H1 (cell line): ENCODE data around the gene EPB41L4A. TPM values are rescaled to one million over a fixed set of nuclear protein-coding genes. Genes with fewer than 3 reads are reported as not detected.

Source experiments
- CTCF ChIA-PET: fragments of 300-600 bp; sonication (Branson Sonifier 250); formaldehyde crosslinking; loops from one replicate; lab custom pipeline; 2021; ENCODE audit not compliant: partially characterized antibody; lab: Charles Lee
- POLR2A ChIA-PET: fragments of 300-600 bp; sonication (Branson Sonifier 250); formaldehyde crosslinking; loops from one replicate; lab custom pipeline; 2021; ENCODE audit warnings: inconsistent platforms; ENCODE audit not compliant: partially characterized antibody; lab: Charles Lee
- DNase-seq, 2 experiments: peaks; one replicate each; pipeline versions ENCODE4 v3.0.0 to v3.0.0-alpha.2; 2010 to 2022; ENCODE audit warnings: low spot score in 2 of 2, low read depth in 1 of 2, mixed read lengths in 1 of 2
- FAIRE-seq: peaks from 2 replicates; lab custom pipeline; 2011; peaks lifted over from hg19 to GRCh38; lab: Jason Lieb, UNC
- H2AFZ ChIP-seq: 2 replicates; pipeline ENCODE4 v1.8.1; 2012; ENCODE audit warnings: low read length, inconsistent platforms
- H2AK5ac ChIP-seq: 2 replicates; pipeline ENCODE4 v1.6.1; 2013; ENCODE audit warnings: low read depth, low read length
- H2BK120ac ChIP-seq: replicated peaks from 2 replicates; pipeline ENCODE3; 2013; ENCODE audit warnings: low read depth, low read length, inconsistent platforms
- H2BK12ac ChIP-seq: 2 replicates; pipeline ENCODE4 v1.6.1; 2013; ENCODE audit warnings: low read depth, low read length
- H2BK15ac ChIP-seq: 2 replicates; pipeline ENCODE4 v1.6.1; 2013; ENCODE audit warnings: low read length
- H2BK20ac ChIP-seq: 2 replicates; pipeline ENCODE4 v1.6.1; 2013; ENCODE audit warnings: low read length
- H2BK5ac ChIP-seq: 2 replicates; pipeline ENCODE4 v1.6.1; 2013; ENCODE audit warnings: low read depth, low read length
- H3K14ac ChIP-seq: 2 replicates; pipeline ENCODE4 v1.6.1; 2013; ENCODE audit warnings: inconsistent platforms; ENCODE audit not compliant: insufficient read length
- H3K18ac ChIP-seq: 2 replicates; pipeline ENCODE4 v1.6.1; 2013; ENCODE audit warnings: low read length; ENCODE audit errors: extremely low read depth
- H3K23ac ChIP-seq: 2 replicates; pipeline ENCODE4 v1.6.1; 2013; ENCODE audit warnings: inconsistent platforms; ENCODE audit not compliant: insufficient read length
- H3K23me2 ChIP-seq: 2 replicates; pipeline ENCODE4 v1.6.1; 2013; ENCODE audit warnings: low read depth, low read length
- H3K27ac ChIP-seq: 2 replicates; pipeline ENCODE4 v1.6.1; 2011; ENCODE audit warnings: low read depth, low read length, inconsistent platforms
- H3K27me3 ChIP-seq, 4 experiments: replicated peaks in 1 of 4; 1 replicate in 1 of 4; 2 replicates in 3 of 4; pipeline versions ENCODE4 v1.6.1 to v1.8.1; 2011 to 2013; ENCODE audit warnings: low read length in 3 of 4, mild to moderate bottlenecking in 3 of 4, inconsistent platforms in 2 of 4, mixed read lengths in 2 of 4, moderate library complexity in 1 of 4; ENCODE audit not compliant: control insufficient read depth in 3 of 4, insufficient read depth in 3 of 4; ENCODE audit errors: extremely low read depth in 1 of 4
- H3K36me3 ChIP-seq, 4 experiments: 2 replicates each; pipeline versions ENCODE4 v1.6.1 to v1.8.1; 2011 to 2013; ENCODE audit warnings: mild to moderate bottlenecking in 4 of 4, low read length in 3 of 4, moderate library complexity in 2 of 4, control low read depth in 1 of 4, inconsistent platforms in 1 of 4; ENCODE audit not compliant: insufficient read depth in 4 of 4, control insufficient read depth in 2 of 4
- H3K4ac ChIP-seq: replicated peaks from 2 replicates; pipeline ENCODE3; 2013; ENCODE audit warnings: low read length, low read depth, mixed read lengths, inconsistent platforms; ENCODE audit not compliant: insufficient read length
- H3K4me1 ChIP-seq, 4 experiments: replicated peaks in 1 of 4; 1 replicate in 1 of 4; 2 replicates in 3 of 4; pipeline versions ENCODE4 v1.6.1 to v1.8.1; 2011 to 2013; ENCODE audit warnings: low read length in 3 of 4, inconsistent platforms in 2 of 4, mixed read lengths in 1 of 4; ENCODE audit not compliant: insufficient read depth in 4 of 4, control insufficient read depth in 3 of 4
- H3K4me2 ChIP-seq, 2 experiments: 2 replicates each; pipeline versions ENCODE4 v1.6.1 to v1.8.1; 2011 to 2013; ENCODE audit warnings: low read depth in 2 of 2, low read length in 2 of 2, control low read depth in 1 of 2, inconsistent platforms in 1 of 2, mild to moderate bottlenecking in 1 of 2; ENCODE audit not compliant: insufficient read depth in 1 of 2
- H3K4me3 ChIP-seq, 4 experiments: fragments of 200-600, 300-600 bp in 1 of 4; sonication (generic), shearing (Covaris generic), sonication (Bioruptor Twin) in 1 of 4; 2 replicates each; pipeline versions ENCODE4 v1.5.1 to v1.8.1; 2011 to 2016; ENCODE audit warnings: low read length in 4 of 4, low read depth in 3 of 4, control low read depth in 2 of 4, inconsistent platforms in 2 of 4, mild to moderate bottlenecking in 2 of 4, mixed read lengths in 1 of 4, moderate library complexity in 1 of 4; ENCODE audit not compliant: insufficient read depth in 2 of 4; ENCODE audit errors: extremely low read depth in 1 of 4
- H3K56ac ChIP-seq: replicated peaks from 2 replicates; pipeline ENCODE3; 2013; ENCODE audit warnings: low read depth, mild to moderate bottlenecking, mixed read lengths, low read length, inconsistent platforms; ENCODE audit not compliant: insufficient read length
- H3K79me1 ChIP-seq: 2 replicates; pipeline ENCODE4 v1.6.1; 2013; ENCODE audit warnings: low read depth, low read length, control low read depth
- H3K79me2 ChIP-seq, 2 experiments: 2 replicates each; pipeline versions ENCODE4 v1.6.1 to v1.8.1; 2012 to 2013; ENCODE audit warnings: low read length in 2 of 2, mild to moderate bottlenecking in 2 of 2, inconsistent platforms in 1 of 2; ENCODE audit not compliant: insufficient read depth in 2 of 2, control insufficient read depth in 1 of 2
- H3K9ac ChIP-seq, 4 experiments: replicated peaks in 1 of 4; 1 replicate in 1 of 4; 2 replicates in 3 of 4; pipeline versions ENCODE4 v1.6.1 to v1.8.1; 2011 to 2013; ENCODE audit warnings: low read depth in 3 of 4, low read length in 3 of 4, control low read depth in 2 of 4, mild to moderate bottlenecking in 2 of 4, moderate library complexity in 2 of 4, inconsistent platforms in 1 of 4; ENCODE audit errors: extremely low read depth in 1 of 4
- H3K9me3 ChIP-seq, 2 experiments: 2 replicates each; pipeline versions ENCODE4 v1.6.1 to v1.8.1; 2012 to 2013; ENCODE audit warnings: mild to moderate bottlenecking in 2 of 2, moderate library complexity in 2 of 2, control low read depth in 1 of 2, inconsistent platforms in 1 of 2, low read depth in 1 of 2, low read length in 1 of 2, mixed read lengths in 1 of 2; ENCODE audit not compliant: insufficient read depth in 2 of 2
- H4K20me1 ChIP-seq, 2 experiments: replicated peaks in 1 of 2; 2 replicates each; pipeline versions ENCODE3 to v1.8.1; 2011 to 2013; ENCODE audit warnings: inconsistent platforms in 2 of 2, low read length in 2 of 2, mild to moderate bottlenecking in 1 of 2; ENCODE audit not compliant: insufficient read depth in 2 of 2, control insufficient read depth in 1 of 2
- H4K5ac ChIP-seq: 2 replicates; pipeline ENCODE4 v1.6.1; 2013; ENCODE audit warnings: low read length, low read depth, mixed read lengths, inconsistent platforms; ENCODE audit not compliant: insufficient read length
- H4K8ac ChIP-seq: 2 replicates; pipeline ENCODE4 v1.8.0; 2013; ENCODE audit warnings: mild to moderate bottlenecking, moderate library complexity, low read length, inconsistent platforms; ENCODE audit not compliant: insufficient read depth; ENCODE audit errors: extremely low read depth
- H4K91ac ChIP-seq: replicated peaks from 2 replicates; pipeline ENCODE3; 2013; ENCODE audit warnings: low read length, mixed read lengths, inconsistent platforms; ENCODE audit not compliant: insufficient read length
- CEBPB ChIP-seq: IDR thresholded peaks from 2 replicates; pipeline ENCODE4 v1.6.1; 2012; ENCODE audit warnings: low read depth, low read length
- HDAC2 ChIP-seq, 2 experiments: fragments of 300-600 bp in 1 of 2; sonication (generic) in 1 of 2; IDR thresholded peaks; 2 replicates each; pipeline ENCODE4 v1.6.1; 2011 to 2012; ENCODE audit warnings: low read depth in 2 of 2, low read length in 2 of 2, mild to moderate bottlenecking in 2 of 2, moderate library complexity in 2 of 2, borderline replicate concordance in 1 of 2, inconsistent platforms in 1 of 2
- JUND ChIP-seq: IDR thresholded peaks from 2 replicates; pipeline ENCODE4 v1.6.1; 2011; ENCODE audit warnings: mild to moderate bottlenecking, improper control_type of control experiment, low read length
- MAFK ChIP-seq: IDR thresholded peaks from 2 replicates; pipeline ENCODE4 v1.6.1; 2012; ENCODE audit warnings: low read depth, mild to moderate bottlenecking, improper control_type of control experiment, low read length
- NRF1 ChIP-seq: IDR thresholded peaks from 2 replicates; pipeline ENCODE4 v1.6.1; 2011; ENCODE audit warnings: mild to moderate bottlenecking, low read depth, low read length, improper control_type of control experiment
- POLR2AphosphoS5 ChIP-seq: IDR thresholded peaks from 2 replicates; pipeline ENCODE4 v1.6.1; 2011; ENCODE audit warnings: low read depth, low read length
- SIN3A ChIP-seq, 2 experiments: IDR thresholded peaks in 1 of 2; conservative IDR thresholded peaks in 1 of 2; 2 replicates each; pipeline ENCODE4 v1.6.1; 2011 to 2012; ENCODE audit warnings: low read length in 2 of 2, improper control_type of control experiment in 1 of 2, low read depth in 1 of 2, mild to moderate bottlenecking in 1 of 2
- SP4 ChIP-seq: IDR thresholded peaks from 2 replicates; pipeline ENCODE4 v1.6.1; 2012; ENCODE audit warnings: low read length, inconsistent platforms
- SRF ChIP-seq: IDR thresholded peaks from 2 replicates; pipeline ENCODE4 v1.6.1; 2011; ENCODE audit warnings: mild to moderate bottlenecking, low read depth, low read length, moderate library complexity
- SUZ12 ChIP-seq: fragments of 200-600 bp; sonication (generic); IDR thresholded peaks from 2 replicates; pipeline ENCODE4 v1.6.1; 2012; ENCODE audit warnings: mild to moderate bottlenecking, inconsistent platforms, low read length, moderate library complexity, mixed read lengths
- TEAD4 ChIP-seq: IDR thresholded peaks from 2 replicates; pipeline ENCODE4 v1.6.1; 2012; ENCODE audit warnings: low read depth, low read length, inconsistent platforms, mixed read lengths
- YY1 ChIP-seq: IDR thresholded peaks from 2 replicates; pipeline ENCODE4 v1.6.1; 2011; ENCODE audit warnings: low read depth, mild to moderate bottlenecking, low read length
- WGBS, 2 experiments: shearing (Covaris generic) in 1 of 2; methylation state at CpG; one replicate each; pipeline versions ENCODE4 v1.1.6 to v1.1.7; 2013 to 2015; ENCODE audit warnings: low lambda C conversion rate in 2 of 2, mixed read lengths in 2 of 2, inconsistent platforms in 1 of 2, low coverage in 1 of 2, missing lambda C conversion rate in 1 of 2; ENCODE audit not compliant: insufficient replicate concordance in 2 of 2, insufficient coverage in 1 of 2, insufficient read length in 1 of 2; ENCODE audit errors: extremely low coverage in 1 of 2, missing lambda C conversion rate in 1 of 2; 5-methylcytosine and 5-hydroxymethylcytosine counted together
- polyA plus RNA-seq, 7 experiments: library from polyadenylated mRNA; depleted of rRNA in 3 of 7; stranded (reverse) in 5 of 7; unstranded in 2 of 7; fragments of >200 nt in 5 of 7; fragments of 200-250 nt in 2 of 7; gene quantifications; 1 replicate in 5 of 7; 2 replicates in 1 of 7; 4 replicates in 1 of 7; pipeline versions ENCODE4 v1.2.1 to v1.2.3, GENCODE V29; 2011 to 2013; ENCODE audit warnings: missing spikeins in 2 of 7, mixed read lengths in 2 of 7
- total RNA-seq: library from RNA; stranded (reverse); fragmentation: NEBNext Ultra II Directional; extraction: Animal tissue kit (Norgen Biotek cat#: 25700); gene quantifications from 2 replicates; pipeline ENCODE4 v1.2.1, GENCODE V29; 2021
- TF ChIP-seq, protein P1 (sequence below): IDR thresholded peaks from 2 replicates; pipeline ENCODE4 v1.6.1; 2012; ENCODE audit warnings: low read length, inconsistent platforms

The EPB41L4A gene
- total and polyA plus RNA-seq, 2 of the 8 experiments (the other 6 are each of a cell fraction or from before 2014, with no cell fraction given): 1.6 to 4.6 TPM

DNA sequence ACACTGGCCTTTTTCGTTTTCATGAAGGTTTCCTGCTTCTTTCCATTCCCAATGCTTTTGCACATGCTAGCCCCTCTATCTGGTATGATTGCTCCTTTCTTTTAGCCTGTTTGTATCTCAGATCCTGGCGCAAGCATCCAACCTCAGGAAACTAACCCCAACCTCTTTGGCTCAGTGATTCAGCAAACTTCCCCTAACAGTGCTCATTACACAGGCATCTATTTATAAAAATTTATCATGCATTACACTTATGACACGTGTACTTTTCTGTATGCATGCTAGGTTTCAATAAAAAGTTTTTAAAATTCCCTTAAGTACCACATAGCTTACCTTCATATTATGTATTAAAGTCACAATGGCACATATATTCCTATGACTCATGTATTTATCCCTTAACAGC lies 218.9 kb downstream of the EPB41L4A start:
- Histone ChIP-seq H2BK5ac (no peak overlapping the region), H3K14ac (no peak overlapping the region), H3K56ac (no peak overlapping the region), H3K27me3 (no peaks in the 10 kb centered on the region), H3K36me3 (no peaks in the 10 kb centered on the region), H2AK5ac (no peak overlapping the region), H2BK20ac (no peak overlapping the region), H3K23ac (no peak overlapping the region), H2BK12ac (no peak overlapping the region), H3K4ac (no peak overlapping the region), H4K8ac (no peak overlapping the region), H2BK120ac (no peak overlapping the region), H3K23me2 (no peaks in the 10 kb centered on the region; the same call in 1 of the 2 replicates), H3K79me2 (no peaks in the 10 kb centered on the region), H3K4me1 (peaks cover 0 to 2% (median under 1%) of the 10 kb centered on the region in 4 experiments; a peak in 1 of 7 replicates), H3K9ac (no peak overlapping the region), H4K20me1 (no peaks in the 10 kb centered on the region), H2AFZ (no peak overlapping the region), H3K18ac (no peak overlapping the region), H4K91ac (no peak overlapping the region), H4K5ac (no peak overlapping the region), H3K27ac (no peak overlapping the region), H3K79me1 (no peaks in the 10 kb centered on the region), H3K4me3 (no peak overlapping the region), H2BK15ac (no peak overlapping the region), H3K4me2 (no peak overlapping the region), H3K9me3 (no peaks in the 10 kb centered on the region)
- WGBS, 2 experiments: 80% methylated on average over 3 of the region's 3 CpGs; no CpG with 5 or more reads in 1 of the 2 experiments
- CTCF ChIA-PET: interaction anchor here (1.0 kb wide), 1 partner anchor 11 kb away, joined by 3 read pairs; no protein-coding TSS in a partner anchor
- DNase-seq: no peak
- no peak for FAIRE-seq
- POLR2A ChIA-PET: interaction anchor here (0.6 kb wide), 1 partner anchor 26 kb away, joined by 3 read pairs; no protein-coding TSS in a partner anchor
- TF ChIP-seq SP4 (no peak), POLR2AphosphoS5 (no peak), CEBPB (no peak), SIN3A (conservative IDR thresholded peaks at IDR 0.05 in 1 of 2, IDR thresholded peaks at IDR 0.05 in 1 of 2; ENCODE audit: low read depth in 1 of 2, low read length in 2 of 2) (no peak), SUZ12 (no peak), NRF1 (no peak), SRF (no peak), HDAC2 (IDR thresholded peaks at IDR 0.05; ENCODE audit: borderline replicate concordance in 1 of 2, low read depth in 2 of 2, low read length in 2 of 2) (no peak), YY1 (no peak), JUND (no peak), MAFK (no peak), TEAD4 (no peak)
- TF ChIP-seq, protein P1, sequence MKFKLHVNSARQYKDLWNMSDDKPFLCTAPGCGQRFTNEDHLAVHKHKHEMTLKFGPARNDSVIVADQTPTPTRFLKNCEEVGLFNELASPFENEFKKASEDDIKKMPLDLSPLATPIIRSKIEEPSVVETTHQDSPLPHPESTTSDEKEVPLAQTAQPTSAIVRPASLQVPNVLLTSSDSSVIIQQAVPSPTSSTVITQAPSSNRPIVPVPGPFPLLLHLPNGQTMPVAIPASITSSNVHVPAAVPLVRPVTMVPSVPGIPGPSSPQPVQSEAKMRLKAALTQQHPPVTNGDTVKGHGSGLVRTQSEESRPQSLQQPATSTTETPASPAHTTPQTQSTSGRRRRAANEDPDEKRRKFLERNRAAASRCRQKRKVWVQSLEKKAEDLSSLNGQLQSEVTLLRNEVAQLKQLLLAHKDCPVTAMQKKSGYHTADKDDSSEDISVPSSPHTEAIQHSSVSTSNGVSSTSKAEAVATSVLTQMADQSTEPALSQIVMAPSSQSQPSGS: no peak
